ENCODE results near the gene IQSEC1.

GRCh38 chr3:13042127-13042701, 31.0 kb downstream of the IQSEC1 start:
- TF ChIP-seq POLR2AphosphoS5 (IDR thresholded peaks at IDR 0.05; ENCODE audit: low read depth, low read length) (no peak), POLR2A (IDR thresholded peaks at IDR 0.05; ENCODE audit: low read depth, low read length) (no peak)

Data from GM12892 (cell line).